GM12872 (cell line): ENCODE data around the gene DOCK10.

Experiments used
- CTCF ChIP-seq: IDR thresholded peaks from 3 replicates; pipeline ENCODE4 v1.5.1; 2011; ENCODE audit warnings: low read depth, mild to moderate bottlenecking, low read length, moderate library complexity; ENCODE audit not compliant: insufficient read depth

The DOCK10 gene

GRCh38 chr2:225041207-225041850 is 939 bp downstream of the DOCK10 start:
- TF ChIP-seq CTCF = no peak

GRCh38 chr2:225040856-225041206 is 1.4 kb downstream of the DOCK10 start:
- TF ChIP-seq CTCF = no peak

GRCh38 chr2:225040142-225040541 is 2.1 kb downstream of the DOCK10 start:
- no peak for TF ChIP-seq CTCF

GRCh38 chr2:225038231-225038523 is 4.1 kb downstream of the DOCK10 start:
- TF ChIP-seq CTCF = no peak

- no peak for TF ChIP-seq CTCF
Observed at GRCh38 chr2:225037415-225038230, 4.6 kb downstream of the DOCK10 start.

GRCh38 chr2:225036431-225036830 is 5.8 kb downstream of the DOCK10 start:
- no peak for TF ChIP-seq CTCF

- TF ChIP-seq CTCF = no peak
Observed at GRCh38 chr2:225033440-225034318, 8.6 kb downstream of the DOCK10 start.
